OCI-LY3 (cell line): ENCODE data around the gene SELENOP.

ENCODE experiments used
- CTCF ChIP-seq: fragments of 200-600, 300-600 bp; sonication (generic); IDR thresholded peaks from 2 replicates; pipeline ENCODE4 v1.5.1; 2014; ENCODE audit warnings: antibody characterized with exemption, low read length, low read depth
- EZH2phosphoT487 ChIP-seq: fragments of 200-600 bp; shearing (Covaris generic); IDR thresholded peaks from 2 replicates; pipeline ENCODE4 v1.6.1; 2018; ENCODE audit warnings: antibody characterized with exemption, mixed run types, low read depth

GRCh38 chr5:42822548-42822947 lies 10.9 kb upstream of the SELENOP start:
- TF ChIP-seq CTCF (no peak), EZH2phosphoT487 (no peak)
